Measurements from ENCODE around the gene AHSP. TPM values are rescaled to one million over a fixed set of nuclear protein-coding genes. Genes with fewer than 3 reads are reported as not detected.
A peak's percentile ranks its signal among the peaks of the same experiment; 100 is the strongest.

The AHSP gene
- total RNA-seq, 1 donor from 2014 or later, result not detected

DNA sequence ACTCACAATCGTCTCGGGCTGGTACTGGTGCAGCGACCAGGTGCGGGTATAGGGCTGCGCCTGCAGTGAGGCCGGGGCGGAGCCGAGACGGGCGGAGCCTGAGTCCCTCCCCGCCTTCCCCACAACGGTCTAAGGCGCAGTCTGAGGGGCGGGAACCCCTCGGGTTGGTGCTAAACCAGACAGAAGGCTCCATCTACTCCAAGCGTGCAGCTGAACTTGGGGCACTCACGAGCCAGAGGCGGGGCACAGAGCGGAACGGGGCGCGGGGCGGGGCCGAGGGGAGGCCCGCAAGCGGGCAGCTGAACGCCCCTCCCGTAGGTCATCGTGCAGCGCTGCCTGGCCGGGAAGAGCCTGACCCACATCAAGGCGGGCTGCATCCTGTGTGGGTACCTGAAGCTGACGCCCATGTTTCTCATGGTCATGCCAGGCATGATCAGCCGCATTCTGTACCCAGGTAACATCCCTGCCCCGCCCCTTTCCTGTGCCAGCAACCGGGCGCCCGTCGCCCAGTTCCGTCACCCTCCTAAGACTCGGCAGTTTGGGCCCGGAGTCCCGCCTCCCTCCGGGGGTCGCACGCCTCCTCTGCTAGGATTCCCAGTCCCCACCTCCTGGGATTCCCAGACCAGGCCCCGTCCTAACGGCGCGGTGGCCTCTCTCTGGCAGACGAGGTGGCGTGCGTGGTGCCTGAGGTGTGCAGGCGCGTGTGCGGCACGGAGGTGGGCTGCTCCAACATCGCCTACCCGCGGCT lies 39.8 kb upstream of the AHSP start:
- TF ChIP-seq, protein P1, sequence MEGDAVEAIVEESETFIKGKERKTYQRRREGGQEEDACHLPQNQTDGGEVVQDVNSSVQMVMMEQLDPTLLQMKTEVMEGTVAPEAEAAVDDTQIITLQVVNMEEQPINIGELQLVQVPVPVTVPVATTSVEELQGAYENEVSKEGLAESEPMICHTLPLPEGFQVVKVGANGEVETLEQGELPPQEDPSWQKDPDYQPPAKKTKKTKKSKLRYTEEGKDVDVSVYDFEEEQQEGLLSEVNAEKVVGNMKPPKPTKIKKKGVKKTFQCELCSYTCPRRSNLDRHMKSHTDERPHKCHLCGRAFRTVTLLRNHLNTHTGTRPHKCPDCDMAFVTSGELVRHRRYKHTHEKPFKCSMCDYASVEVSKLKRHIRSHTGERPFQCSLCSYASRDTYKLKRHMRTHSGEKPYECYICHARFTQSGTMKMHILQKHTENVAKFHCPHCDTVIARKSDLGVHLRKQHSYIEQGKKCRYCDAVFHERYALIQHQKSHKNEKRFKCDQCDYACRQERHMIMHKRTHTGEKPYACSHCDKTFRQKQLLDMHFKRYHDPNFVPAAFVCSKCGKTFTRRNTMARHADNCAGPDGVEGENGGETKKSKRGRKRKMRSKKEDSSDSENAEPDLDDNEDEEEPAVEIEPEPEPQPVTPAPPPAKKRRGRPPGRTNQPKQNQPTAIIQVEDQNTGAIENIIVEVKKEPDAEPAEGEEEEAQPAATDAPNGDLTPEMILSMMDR (IDR thresholded peaks at IDR 0.05; ENCODE audit: unreplicated experiment), result no peak
- DNase-seq (ENCODE audit: low spot score), result no peak
- Mint-ChIP-seq H3K4me3 (ENCODE audit: unreplicated experiment) (no peak overlapping the region), H3K36me3 (ENCODE audit: low read depth, unreplicated experiment) (peaks cover 18% of the 10 kb centered on the region), H3K9me3 (ENCODE audit: unreplicated experiment) (no peaks in the 10 kb centered on the region), H3K4me1 (ENCODE audit: unreplicated experiment) (no peaks in the 10 kb centered on the region), H3K27me3 (ENCODE audit: unreplicated experiment) (peaks cover 35% of the 10 kb centered on the region), H3K27ac (ENCODE audit: unreplicated experiment) (no peak overlapping the region)

DNA sequence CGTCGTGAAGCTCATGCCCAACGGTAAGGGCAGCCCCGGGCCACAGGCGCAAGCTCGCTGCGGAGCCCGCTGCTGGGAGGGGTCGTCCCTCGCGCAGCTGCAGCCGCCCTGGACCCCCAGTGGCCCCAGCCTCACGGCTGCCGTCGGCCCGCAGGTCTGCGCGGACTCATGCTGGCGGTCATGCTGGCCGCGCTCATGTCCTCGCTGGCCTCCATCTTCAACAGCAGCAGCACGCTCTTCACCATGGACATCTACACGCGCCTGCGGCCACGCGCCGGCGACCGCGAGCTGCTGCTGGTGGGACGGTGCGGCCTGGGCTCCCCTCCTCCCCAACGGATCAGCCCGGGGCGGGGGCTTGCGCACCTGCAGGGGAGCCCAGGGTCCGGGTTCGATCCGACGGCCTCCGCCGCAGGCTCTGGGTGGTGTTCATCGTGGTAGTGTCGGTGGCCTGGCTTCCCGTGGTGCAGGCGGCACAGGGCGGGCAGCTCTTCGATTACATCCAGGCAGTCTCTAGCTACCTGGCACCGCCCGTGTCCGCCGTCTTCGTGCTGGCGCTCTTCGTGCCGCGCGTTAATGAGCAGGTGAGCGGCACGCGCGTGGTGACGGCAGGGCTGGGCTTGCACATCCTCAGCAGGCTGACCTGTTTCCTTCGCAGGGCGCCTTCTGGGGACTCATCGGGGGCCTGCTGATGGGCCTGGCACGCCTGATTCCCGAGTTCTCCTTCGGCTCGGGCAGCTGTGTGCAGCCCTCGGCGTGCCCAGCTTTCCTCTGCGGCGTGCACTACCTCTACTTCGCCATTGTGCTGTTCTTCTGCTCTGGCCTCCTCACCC lies 39.0 kb upstream of the AHSP start:
- no peaks in the 10 kb centered on the region for H3K4me1 Mint-ChIP-seq (ENCODE audit: unreplicated experiment)
- peaks cover 35% of the 10 kb centered on the region for H3K27me3 Mint-ChIP-seq (ENCODE audit: unreplicated experiment)
- peak overlapping the region; percentile 69 for H3K4me3 Mint-ChIP-seq (ENCODE audit: unreplicated experiment)
- H3K27ac Mint-ChIP-seq (ENCODE audit: unreplicated experiment), result no peak overlapping the region
- peaks cover 26% of the 10 kb centered on the region for H3K36me3 Mint-ChIP-seq (ENCODE audit: low read depth, unreplicated experiment)
- TF ChIP-seq, protein P1 (IDR thresholded peaks at IDR 0.05; ENCODE audit: unreplicated experiment), result no peak
- DNase-seq (ENCODE audit: low spot score), result no peak
- no peaks in the 10 kb centered on the region for H3K9me3 Mint-ChIP-seq (ENCODE audit: unreplicated experiment)

DNA sequence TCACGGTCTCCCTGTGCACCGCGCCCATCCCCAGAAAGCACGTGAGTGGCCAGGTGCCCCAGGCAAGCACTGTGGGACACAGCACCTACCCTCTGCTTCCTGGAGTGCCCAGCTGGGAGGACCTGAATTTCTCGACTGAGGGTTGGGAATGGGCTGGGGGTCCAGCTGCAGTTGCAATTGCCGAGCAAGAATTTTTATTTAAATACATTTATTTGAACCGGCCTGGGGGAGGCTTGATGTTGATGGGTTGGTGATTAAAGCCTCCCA lies 38.5 kb upstream of the AHSP start:
- no peak overlapping the region for H3K27ac Mint-ChIP-seq (ENCODE audit: unreplicated experiment)
- no peaks in the 10 kb centered on the region for H3K4me1 Mint-ChIP-seq (ENCODE audit: unreplicated experiment)
- no peaks in the 10 kb centered on the region for H3K9me3 Mint-ChIP-seq (ENCODE audit: unreplicated experiment)
- H3K4me3 Mint-ChIP-seq (ENCODE audit: unreplicated experiment), result peak overlapping the region; percentile 69
- H3K36me3 Mint-ChIP-seq (ENCODE audit: low read depth, unreplicated experiment), result peaks cover 29% of the 10 kb centered on the region
- TF ChIP-seq, protein P1 (IDR thresholded peaks at IDR 0.05; ENCODE audit: unreplicated experiment), result no peak
- DNase-seq (ENCODE audit: low spot score), result no peak
- H3K27me3 Mint-ChIP-seq (ENCODE audit: unreplicated experiment), result peaks cover 29% of the 10 kb centered on the region

DNA sequence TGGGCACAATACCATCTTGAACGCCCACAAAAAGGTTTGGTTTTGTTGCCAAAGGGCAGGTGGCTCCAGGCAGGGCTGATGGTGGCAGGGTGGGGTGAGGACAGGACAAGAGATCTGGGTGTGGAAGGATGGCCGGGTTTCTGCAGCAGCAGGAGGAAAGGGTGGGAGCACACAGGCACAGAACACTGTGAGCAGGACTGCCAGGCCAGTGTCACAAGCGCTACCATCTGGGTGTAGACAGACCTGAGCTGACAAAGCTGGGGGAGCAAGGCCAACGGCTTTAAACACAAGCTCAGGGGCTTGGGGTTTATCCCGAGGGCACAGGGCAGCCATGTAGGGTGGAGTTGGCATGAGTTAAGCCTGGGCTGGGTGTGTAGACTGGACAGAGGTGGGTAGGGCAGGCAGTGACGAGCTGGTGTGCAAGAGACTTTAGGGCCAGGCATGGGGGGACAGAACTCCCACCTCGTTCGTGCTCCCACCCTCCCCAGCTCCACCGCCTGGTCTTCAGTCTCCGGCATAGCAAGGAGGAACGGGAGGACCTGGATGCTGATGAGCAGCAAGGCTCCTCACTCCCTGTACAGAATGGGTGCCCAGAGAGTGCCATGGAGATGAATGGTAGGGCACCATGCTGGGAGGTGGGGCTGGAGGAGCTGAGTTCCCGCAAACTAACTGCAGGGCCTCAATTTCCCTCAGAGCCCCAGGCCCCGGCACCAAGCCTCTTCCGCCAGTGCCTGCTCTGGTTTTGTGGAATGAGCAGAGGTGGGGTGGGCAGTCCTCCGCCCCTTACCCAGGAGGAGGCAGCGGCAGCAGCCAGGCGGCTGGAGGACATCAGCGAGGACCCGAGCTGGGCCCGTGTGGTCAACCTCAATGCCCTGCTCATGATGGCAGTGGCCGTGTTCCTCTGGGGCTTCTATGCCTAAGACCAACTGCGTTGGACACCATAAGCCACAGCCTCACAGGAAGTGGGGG lies 37.8 kb upstream of the AHSP start:
- Mint-ChIP-seq H3K4me1 (ENCODE audit: unreplicated experiment) (no peaks in the 10 kb centered on the region), H3K36me3 (ENCODE audit: low read depth, unreplicated experiment) (peaks cover 29% of the 10 kb centered on the region), H3K4me3 (ENCODE audit: unreplicated experiment) (peak overlapping the region; percentile 44), H3K9me3 (ENCODE audit: unreplicated experiment) (no peaks in the 10 kb centered on the region), H3K27ac (ENCODE audit: unreplicated experiment) (no peak overlapping the region), H3K27me3 (ENCODE audit: unreplicated experiment) (peaks cover 28% of the 10 kb centered on the region)
- DNase-seq (ENCODE audit: low spot score), result no peak
- TF ChIP-seq, protein P1 (IDR thresholded peaks at IDR 0.05; ENCODE audit: unreplicated experiment), result no peak

All from endothelial cell (in vitro differentiated cells).